Activated naive CD4-positive, alpha-beta T cell treated with Interleukin-2 at 50 U/mL for 16 hours (primary cell): ENCODE measurements around the gene TMEM52B.
A peak's percentile ranks its signal among the peaks of the same experiment; 100 is the strongest.
"Not testable (repeated sequence)": the region's sequence is repeated elsewhere in the genome, so short reads cannot be mapped to it uniquely, and the experiment has no call there.

Source experiments
- DNase-seq: peaks from one replicate; pipeline ENCODE4 v3.0.0-alpha.2; 2020

Gene TMEM52B

DNA sequence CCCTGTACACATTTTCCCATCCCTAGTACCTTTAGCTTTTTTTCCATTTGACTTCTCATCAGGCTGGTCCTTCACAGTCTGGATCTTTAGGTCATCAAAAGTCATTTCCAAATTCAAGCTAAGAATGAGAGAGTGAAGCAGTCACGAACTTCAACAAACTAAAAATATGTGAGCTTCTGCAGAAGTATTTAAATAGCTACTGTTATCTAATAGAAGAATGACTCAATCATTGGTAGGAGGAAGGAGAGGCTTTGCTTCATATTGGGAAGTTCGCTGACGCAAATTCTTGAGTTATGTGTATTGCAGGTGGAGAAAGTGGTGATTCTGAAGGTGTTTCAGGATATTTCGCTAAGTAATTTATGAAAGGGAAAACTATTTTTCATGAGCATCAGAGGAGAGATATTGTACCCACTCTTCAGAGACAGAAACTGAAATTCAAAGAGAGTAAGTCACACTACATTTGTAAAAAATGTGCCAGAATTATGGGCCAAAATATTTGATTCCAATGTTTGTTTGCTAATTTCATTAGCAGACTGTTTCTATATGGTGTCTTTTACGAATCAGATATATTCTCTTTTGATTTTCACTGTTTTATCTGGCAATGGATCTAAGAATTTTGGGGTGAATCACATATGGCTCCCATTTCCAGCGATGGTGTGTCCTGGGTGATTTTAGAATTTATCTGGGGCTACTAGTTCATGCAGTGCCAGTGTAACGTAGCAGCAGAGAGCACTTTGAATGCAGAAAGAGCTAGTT lies 6.7 kb upstream of the TMEM52B start, which contains the start of gene OLR1:
OLR1 (minus strand) TSS at position 160 of the 756 bp plus-strand sequence; CDS start at position 105, 55 bp downstream.
- DNase-seq: no peak

DNA sequence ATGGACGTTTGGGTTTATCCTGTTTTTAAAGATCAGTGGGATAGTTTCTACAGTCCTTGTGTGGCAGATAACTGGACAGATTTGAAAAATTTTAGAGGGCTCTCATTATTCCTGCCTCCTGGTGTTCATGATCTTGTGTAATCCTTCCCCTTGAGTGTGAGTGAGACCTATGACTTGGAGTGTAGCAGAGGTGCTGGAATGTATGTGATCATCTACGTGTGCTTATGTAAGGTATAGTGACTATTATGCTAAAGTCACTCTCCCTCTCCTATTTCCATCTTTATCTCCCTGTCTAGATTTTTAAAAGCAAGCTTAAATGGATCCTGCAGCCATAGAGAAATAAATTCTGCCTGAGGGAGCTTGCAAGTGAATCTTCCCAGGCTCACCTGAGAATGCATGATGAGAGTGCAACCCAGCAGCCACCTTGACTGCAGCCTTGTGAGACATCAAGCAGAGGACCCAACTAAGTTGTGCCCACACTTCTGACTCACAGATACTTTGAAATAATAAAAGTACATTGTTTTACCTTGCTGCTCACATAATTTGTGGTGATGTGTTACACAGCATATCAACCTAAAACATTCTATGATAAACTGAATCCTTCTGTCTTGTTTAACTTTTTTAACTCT lies 3.7 kb upstream of the TMEM52B start:
- no peak for DNase-seq

GRCh38 chr12:10175846-10176636 lies 2.8 kb upstream of the TMEM52B start:
- no peak for DNase-seq

GRCh38 chr12:10179776-10180181 lies 947 bp downstream of the TMEM52B start:
- no peak for DNase-seq

GRCh38 chr12:10182354-10183049 lies 3.7 kb downstream of the TMEM52B start:
- DNase-seq: no peak

DNA sequence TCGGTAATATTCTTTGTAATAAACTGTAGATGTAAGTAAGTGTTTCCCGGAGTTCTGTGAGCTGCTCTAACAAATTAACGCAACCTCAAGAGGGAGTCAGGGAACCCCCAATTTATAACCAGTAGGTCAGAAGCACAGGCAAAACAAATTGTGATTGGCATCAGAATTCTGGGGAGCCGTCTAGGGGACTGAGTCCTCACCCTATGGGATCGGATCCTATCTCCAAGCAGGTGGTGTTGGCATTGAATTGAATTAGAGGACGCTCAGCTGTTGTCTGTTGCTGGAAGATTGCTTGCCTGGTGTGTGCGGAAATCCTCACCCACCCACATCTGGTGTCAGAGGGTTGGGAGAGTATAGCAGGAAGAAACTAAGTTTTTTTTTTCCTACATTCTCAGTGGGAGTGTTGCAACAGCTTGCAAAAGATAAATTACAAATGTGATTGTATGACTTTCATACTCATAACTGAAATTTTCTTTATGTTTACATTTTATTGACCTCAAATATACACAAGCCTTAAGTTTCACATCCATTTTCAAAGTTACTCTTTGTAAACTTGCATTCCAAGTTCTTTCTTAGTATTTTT lies 5.5 kb downstream of the TMEM52B start:
- DNase-seq: no peak

DNA sequence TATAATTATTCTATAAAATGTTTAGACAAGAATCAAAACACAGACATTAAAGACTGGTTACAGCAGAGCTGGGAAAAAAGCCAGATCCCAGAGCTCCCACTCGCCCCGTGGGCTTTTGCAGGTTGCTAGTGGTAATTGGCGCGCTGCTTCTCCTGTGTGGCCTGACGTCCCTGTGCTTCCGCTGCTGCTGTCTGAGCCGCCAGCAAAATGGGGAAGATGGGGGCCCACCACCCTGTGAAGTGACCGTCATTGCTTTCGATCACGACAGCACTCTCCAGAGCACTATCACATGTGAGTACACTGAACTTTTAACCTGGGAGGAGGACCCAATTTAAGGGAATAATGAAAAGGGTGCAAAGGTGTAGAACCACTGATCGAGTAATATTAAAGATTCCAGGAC lies 7.5 kb downstream of the TMEM52B start:
- DNase-seq: no peak

- DNase-seq: not testable (repeated sequence)
These were observed 8.1 kb downstream of the TMEM52B start for GRCh38 chr12:10186958-10187357.

DNA sequence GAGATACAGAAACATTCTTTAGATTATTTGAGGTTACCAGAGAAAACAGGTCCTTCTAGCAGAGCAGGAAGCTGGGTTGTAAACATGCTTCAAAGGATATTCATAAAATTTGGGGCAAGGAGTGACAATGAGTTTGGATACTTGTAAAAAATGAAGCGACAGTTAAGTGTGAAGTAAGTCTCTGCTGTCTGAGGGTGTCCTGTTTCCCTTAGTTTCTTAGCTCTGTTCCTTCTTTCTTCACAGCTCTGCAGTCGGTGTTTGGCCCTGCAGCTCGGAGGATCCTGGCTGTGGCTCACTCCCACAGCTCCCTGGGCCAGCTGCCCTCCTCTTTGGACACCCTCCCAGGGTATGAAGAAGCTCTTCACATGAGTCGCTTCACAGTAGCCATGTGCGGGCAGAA lies 10.8 kb downstream of the TMEM52B start:
- no peak for DNase-seq

DNA sequence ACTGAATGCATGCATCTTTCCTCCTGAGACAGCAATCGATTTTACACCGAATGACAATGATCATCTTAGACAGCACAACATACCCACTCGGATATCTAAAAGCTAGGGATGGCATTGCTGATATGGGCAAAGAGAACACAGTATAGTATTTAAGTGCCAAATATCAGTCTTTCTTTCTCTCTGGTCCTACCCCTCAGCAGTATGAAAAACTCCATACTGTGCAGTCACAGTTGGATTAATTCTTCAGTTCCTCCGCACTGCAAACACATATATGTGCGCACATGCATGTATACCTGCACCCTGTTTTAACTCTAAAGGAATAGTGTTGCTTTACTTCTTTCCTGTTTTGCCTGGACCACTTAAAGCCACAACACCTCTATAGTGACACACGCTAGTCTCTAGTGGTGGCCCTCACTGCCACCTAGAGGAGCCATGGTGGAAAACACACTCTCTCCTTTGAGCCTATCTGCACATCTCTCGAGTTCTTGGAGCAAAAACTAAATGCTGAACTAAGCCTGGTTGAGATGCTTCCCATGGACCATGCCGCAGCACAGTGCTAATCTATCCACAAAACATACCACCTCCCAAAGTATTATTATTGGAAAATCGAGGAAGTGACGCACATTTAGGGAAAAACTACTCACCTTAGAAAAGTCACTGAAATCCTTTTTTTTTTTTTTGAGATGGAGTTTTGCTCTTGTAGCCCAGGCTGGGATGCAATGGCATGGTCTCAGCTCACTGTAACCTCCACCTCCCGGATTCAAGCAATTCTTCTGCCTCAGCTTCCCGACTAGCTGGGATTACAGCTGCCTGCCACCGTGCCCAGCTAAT lies 11.9 kb downstream of the TMEM52B start:
- DNase-seq: peak; percentile 46

- DNase-seq: no peak
These were observed 13.0 kb downstream of the TMEM52B start for GRCh38 chr12:10191865-10192264.

- DNase-seq: no peak
These were observed 15.4 kb downstream of the TMEM52B start for GRCh38 chr12:10194160-10194670.

GRCh38 chr12:10196210-10196609 lies 17.4 kb downstream of the TMEM52B start:
- no peak for DNase-seq

- DNase-seq: no peak
These were observed 19.0 kb downstream of the TMEM52B start for GRCh38 chr12:10197879-10198278.

DNA sequence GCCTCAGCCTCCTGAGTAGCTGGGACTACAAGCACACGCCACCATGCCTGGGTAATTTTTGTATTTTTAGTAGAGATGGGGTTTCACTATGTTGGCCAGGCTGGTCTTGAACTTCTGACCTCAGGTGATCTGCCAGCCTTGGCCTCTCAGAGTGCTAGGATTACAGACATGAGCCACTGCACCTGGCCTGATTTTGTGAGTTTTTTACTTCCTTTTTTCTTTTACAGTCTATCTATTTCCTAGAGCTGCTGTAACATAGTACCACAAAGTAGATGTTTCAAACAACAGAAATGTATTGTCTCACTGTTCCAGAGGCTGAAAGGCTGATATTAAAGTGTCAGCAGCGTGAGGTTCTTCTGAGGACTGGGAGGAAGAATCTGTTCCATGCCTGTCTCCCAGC lies 25.7 kb downstream of the TMEM52B start:
- DNase-seq: not testable (repeated sequence)

- DNase-seq: no peak
These were observed 26.5 kb downstream of the TMEM52B start for GRCh38 chr12:10205220-10205807.

GRCh38 chr12:10207136-10207535 lies 28.3 kb downstream of the TMEM52B start:
- DNase-seq: no peak

DNA sequence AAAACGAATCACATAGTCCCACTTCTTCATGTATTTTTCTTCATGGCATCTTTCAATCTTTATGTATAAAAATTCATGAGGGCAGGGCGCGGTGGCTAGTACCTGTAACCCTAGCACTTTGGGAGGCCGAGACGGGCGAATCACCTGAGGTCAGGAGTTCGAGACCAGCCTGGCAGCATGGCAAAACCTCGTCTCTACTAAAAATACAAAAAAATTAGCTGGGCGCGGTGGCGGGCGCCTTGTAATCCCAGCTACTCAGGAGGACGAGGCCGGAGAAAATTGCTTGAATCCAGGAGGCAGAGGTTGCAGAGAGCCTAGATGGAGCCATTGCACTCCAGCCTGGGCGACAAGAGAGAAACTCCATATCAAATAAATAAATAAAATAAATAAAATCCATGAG lies 31.4 kb downstream of the TMEM52B start:
- DNase-seq: no peak

DNA sequence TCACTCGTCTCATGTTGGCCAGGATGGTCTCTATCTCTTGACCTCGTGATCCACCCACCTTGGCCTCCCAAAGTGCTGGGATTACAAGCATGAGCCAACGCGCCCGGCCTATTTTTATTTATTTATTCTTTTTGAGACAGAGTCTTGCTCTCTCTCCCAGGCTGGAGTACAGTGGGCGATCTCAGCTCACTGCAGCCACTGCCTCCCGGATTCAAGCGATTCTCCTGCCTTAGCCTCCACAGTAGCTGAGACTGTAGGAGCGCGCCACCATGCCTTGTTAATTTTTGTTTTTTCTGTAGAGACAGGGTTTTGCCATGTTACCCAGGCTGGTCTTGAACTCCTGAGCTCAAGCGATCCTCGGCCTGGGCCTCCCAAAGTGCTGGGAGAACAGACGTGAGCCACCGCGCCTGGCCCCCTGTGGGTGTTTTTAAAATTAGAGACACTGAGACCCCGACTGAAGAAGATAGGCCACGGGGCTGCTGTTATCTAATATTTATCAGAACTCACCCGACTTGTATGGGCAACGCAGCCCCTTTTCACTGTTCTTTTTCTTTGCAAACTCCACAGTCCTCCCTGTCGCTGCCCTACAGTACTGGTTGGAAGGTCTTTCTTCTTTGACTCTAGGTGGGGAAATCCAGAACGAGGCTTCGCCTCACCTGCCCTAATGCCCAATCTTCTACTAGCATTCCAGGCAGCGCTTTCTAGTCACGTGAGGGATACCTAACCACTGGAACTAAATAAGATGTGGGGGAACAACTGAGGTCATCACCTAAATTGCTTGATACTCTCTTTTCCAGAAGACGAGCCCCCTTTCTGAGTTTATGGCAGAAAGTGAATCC lies 32.5 kb downstream of the TMEM52B start:
- no peak for DNase-seq
